Measurements from ENCODE around the gene TMEM200A. TPM values are rescaled to one million over a fixed set of nuclear protein-coding genes. Genes with fewer than 3 reads are reported as not detected.

TMEM200A gene
- total and polyA plus RNA-seq, 2 donors (not counting 1 experiment from before 2014, with no cell fraction given) = 0.13 to 0.37 TPM

- Mint-ChIP-seq H3K27ac (no peak overlapping the region), H3K9me3 (ENCODE audit: insufficient read depth) (no peaks in the 10 kb centered on the region), H3K4me3 (no peak overlapping the region), H3K4me1 (no peaks in the 10 kb centered on the region), H3K27me3 (no peaks in the 10 kb centered on the region)
- 100% methylated on average over 2 of the region's 2 CpGs for WGBS (ENCODE audit: insufficient coverage)
- H3K36me3 ChIP-seq (replicated peaks in 1 of 2; ENCODE audit: control extremely low read depth in 1 of 2, control insufficient read depth in 1 of 2, extremely low read depth in 1 of 2, insufficient read depth in 2 of 2, low read length in 1 of 2) = no peaks in the 10 kb centered on the region
- H3K4me3 ChIP-seq (ENCODE audit: control extremely low read depth in 1 of 5, extremely low read depth in 1 of 5, insufficient read depth in 1 of 5, low read depth in 2 of 5, low read length in 4 of 5) = no peak overlapping the region
- no peak for TF ChIP-seq CTCF (IDR thresholded peaks at IDR 0.05)
- TF ChIP-seq EZH2 (IDR thresholded peaks at IDR 0.05; ENCODE audit: borderline replicate concordance, insufficient read depth, low read depth, low read length, poor library complexity, severe bottlenecking) = no peak
- ATAC-seq (ENCODE audit: low read depth) (no peak), DNase-seq (no peak)
- H3K79me2 ChIP-seq (ENCODE audit: control insufficient read depth, insufficient read depth, low read length) = no peaks in the 10 kb centered on the region
- POLR2A ChIA-PET = no interaction called here
- CTCF ChIA-PET = no interaction called here
- H3K9me3 ChIP-seq (ENCODE audit: control extremely low read depth in 1 of 3, control insufficient read depth in 2 of 3, insufficient read depth in 1 of 3, low read length in 2 of 3) = no peaks in the 10 kb centered on the region
- no peak overlapping the region for H3K4me2 ChIP-seq (replicated peaks; ENCODE audit: low read depth, low read length, poor library complexity, severe bottlenecking)
- no peaks in the 10 kb centered on the region for H3K27me3 ChIP-seq (replicated peaks in 1 of 4; ENCODE audit: control extremely low read depth in 1 of 4, control insufficient read depth in 3 of 4, insufficient read depth in 4 of 4, low read length in 3 of 4)
- H4K20me1 ChIP-seq (ENCODE audit: control insufficient read depth, insufficient read depth, low read length, poor library complexity, severe bottlenecking) = no peaks in the 10 kb centered on the region
- no peaks in the 10 kb centered on the region for H3K4me1 ChIP-seq (ENCODE audit: control insufficient read depth in 2 of 2, insufficient read depth in 2 of 2, low read length in 2 of 2)
- intact Hi-C loops (cut with micrococcal nuclease) = no loop called here
- H3K9ac ChIP-seq (ENCODE audit: low read length) = no peak overlapping the region
- H2AFZ ChIP-seq (ENCODE audit: insufficient read depth, low read depth, low read length, poor library complexity, severe bottlenecking) = no peak overlapping the region
- no peak overlapping the region for H3K27ac ChIP-seq (ENCODE audit: low read length in 2 of 2)
These were observed 58.9 kb downstream of the TMEM200A start for GRCh38 chr6:130424710-130425109.

- H3K27me3 Mint-ChIP-seq = no peaks in the 10 kb centered on the region
- no peaks in the 10 kb centered on the region for H4K20me1 ChIP-seq (ENCODE audit: control insufficient read depth, insufficient read depth, low read length, poor library complexity, severe bottlenecking)
- ATAC-seq (ENCODE audit: low read depth) (no peak), DNase-seq (no peak)
- no CpG with 5 or more reads among the region's 1 CpG for WGBS (ENCODE audit: insufficient coverage)
- no peaks in the 10 kb centered on the region for H3K9me3 ChIP-seq (ENCODE audit: control extremely low read depth in 1 of 3, control insufficient read depth in 2 of 3, insufficient read depth in 1 of 3, low read length in 2 of 3)
- intact Hi-C loops (cut with micrococcal nuclease) = no loop called here
- ChIA-PET CTCF (no interaction called here), POLR2A (no interaction called here)
- no peak overlapping the region for H3K27ac ChIP-seq (ENCODE audit: low read length in 2 of 2)
- no peak overlapping the region for H3K27ac Mint-ChIP-seq
- H3K27me3 ChIP-seq (replicated peaks in 1 of 4; ENCODE audit: control extremely low read depth in 1 of 4, control insufficient read depth in 3 of 4, insufficient read depth in 4 of 4, low read length in 3 of 4) = no peaks in the 10 kb centered on the region
- H2AFZ ChIP-seq (ENCODE audit: insufficient read depth, low read depth, low read length, poor library complexity, severe bottlenecking) = no peak overlapping the region
- no peaks in the 10 kb centered on the region for H3K4me1 ChIP-seq (ENCODE audit: control insufficient read depth in 2 of 2, insufficient read depth in 2 of 2, low read length in 2 of 2)
- no peak overlapping the region for H3K4me3 Mint-ChIP-seq
- H3K4me3 ChIP-seq (ENCODE audit: control extremely low read depth in 1 of 5, extremely low read depth in 1 of 5, insufficient read depth in 1 of 5, low read depth in 2 of 5, low read length in 4 of 5) = no peak overlapping the region
- no peaks in the 10 kb centered on the region for H3K4me1 Mint-ChIP-seq
- H3K9me3 Mint-ChIP-seq (ENCODE audit: insufficient read depth) = no peaks in the 10 kb centered on the region
- no peak overlapping the region for H3K9ac ChIP-seq (ENCODE audit: low read length)
- no peaks in the 10 kb centered on the region for H3K36me3 ChIP-seq (replicated peaks in 1 of 2; ENCODE audit: control extremely low read depth in 1 of 2, control insufficient read depth in 1 of 2, extremely low read depth in 1 of 2, insufficient read depth in 2 of 2, low read length in 1 of 2)
- no peak overlapping the region for H3K4me2 ChIP-seq (replicated peaks; ENCODE audit: low read depth, low read length, poor library complexity, severe bottlenecking)
- TF ChIP-seq EZH2 (IDR thresholded peaks at IDR 0.05; ENCODE audit: borderline replicate concordance, insufficient read depth, low read depth, low read length, poor library complexity, severe bottlenecking) = no peak
- no peak for TF ChIP-seq CTCF (IDR thresholded peaks at IDR 0.05)
- no peaks in the 10 kb centered on the region for H3K79me2 ChIP-seq (ENCODE audit: control insufficient read depth, insufficient read depth, low read length)
These were observed 59.7 kb downstream of the TMEM200A start for GRCh38 chr6:130425537-130425936.
